NCI-H345 treated with DMSO at 0.1 percent for 48 hours (cell line): ENCODE measurements around the gene GAPDHS.

Experiments
- DNase-seq: peaks from one replicate; lab custom pipeline; 2025; ENCODE audit not compliant: unreplicated experiment; lab: John Stamatoyannopoulos, UW

Gene GAPDHS

DNA sequence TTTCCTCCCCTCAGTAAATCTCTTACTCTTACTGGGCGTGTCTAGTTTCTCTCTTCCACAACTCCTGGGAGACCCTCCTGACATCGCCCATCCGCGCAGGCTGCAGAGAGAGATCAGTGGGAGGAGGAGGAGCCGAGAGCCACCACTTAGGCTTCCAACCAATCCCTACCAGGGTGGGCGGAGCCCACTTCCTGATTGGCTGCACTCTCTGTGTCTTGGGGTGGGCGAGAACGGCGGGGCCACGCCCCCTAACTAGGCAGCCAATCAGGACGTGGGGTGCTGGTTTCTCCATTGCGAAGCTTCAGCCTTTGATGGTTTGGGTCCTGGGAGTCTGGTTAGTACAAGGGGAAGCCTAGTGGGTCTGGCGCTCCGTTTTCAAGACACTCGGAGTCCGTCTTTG lies 52.6 kb downstream of the GAPDHS start, which contains the start of gene PMIS2:
Gene PMIS2, plus strand, starts transcription at position 326 of the 400 bp plus-strand sequence. CDS start 87 bp downstream, outside the sequence.
- DNase-seq, result no peak

- no peak for DNase-seq
Measured at GRCh38 chr19:35587321-35587720, 54.1 kb downstream of the GAPDHS start.

DNA sequence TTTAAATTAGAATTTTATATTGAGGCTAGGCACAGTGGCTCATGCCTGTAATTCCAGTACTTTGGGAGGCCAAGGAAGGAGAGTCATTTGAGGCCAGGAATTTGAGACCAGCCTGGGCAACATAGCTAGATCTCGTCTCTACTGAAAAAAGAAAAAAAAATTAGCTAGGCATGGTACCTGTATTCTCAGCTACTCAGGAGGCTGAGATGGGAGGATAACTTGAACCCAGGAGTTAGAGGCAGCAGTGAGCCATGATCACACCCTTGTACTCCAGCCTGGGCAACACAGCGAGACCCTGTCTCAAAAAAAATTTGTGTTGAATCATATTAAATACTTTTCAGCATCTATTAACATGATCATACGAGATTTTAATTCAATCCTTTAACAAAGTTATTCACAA lies 57.6 kb downstream of the GAPDHS start:
- DNase-seq, result no peak

- DNase-seq, result peak; percentile 36
Measured at GRCh38 chr19:35592226-35592625, 59.0 kb downstream of the GAPDHS start.
